ENCODE results near the gene TSPAN9. TPM values are rescaled to one million over a fixed set of nuclear protein-coding genes. Genes with fewer than 3 reads are reported as not detected.

Gene TSPAN9
- total and polyA plus RNA-seq, 10 of the 15 experiments (the other 5 are each of a cell fraction or from before 2014, with no cell fraction given): 0.03 to 1.0 (median 0.12) TPM; not detected in 5

GRCh38 chr12:3285570-3285969 is 208.4 kb downstream of the TSPAN9 start (continued):
- no peak for TF ChIP-seq SMARCA5 (IDR thresholded peaks at IDR 0.05)

GRCh38 chr12:3288690-3289089 is 211.5 kb downstream of the TSPAN9 start:
- ChIA-PET SMC1A (ENCODE audit: uncharacterized antibody, unreplicated experiment) (interaction anchor here (2.7 kb wide), 1 partner anchor 11 kb away, joined by 12 read pairs; no protein-coding TSS in a partner anchor), RAD21 (ENCODE audit: unreplicated experiment) (no interaction called here), POLR2A (no interaction called here), CTCF (interaction anchor here (2.2 to 3.7 kb wide), 2 partner anchors 12 to 13 kb away, joined by 7 to 24 read pairs; no protein-coding TSS in a partner anchor)
- Histone ChIP-seq H3K9ac (ENCODE audit: control insufficient read depth, insufficient read depth, low read length) (no peak overlapping the region), H3K4me2 (ENCODE audit: control insufficient read depth, insufficient read depth) (no peak overlapping the region), H4K20me1 (ENCODE audit: control insufficient read depth, insufficient read depth) (no peaks in the 10 kb centered on the region), H3K9me3 (replicated peaks; ENCODE audit: control insufficient read depth, insufficient read depth, low read length) (no peaks in the 10 kb centered on the region), H3K4me3 (no peak overlapping the region), H3K36me3 (ENCODE audit: control insufficient read depth in 2 of 2, insufficient read depth in 2 of 2, low read length in 1 of 2) (no peaks in the 10 kb centered on the region), H3K4me1 (ENCODE audit: control insufficient read depth, insufficient read depth, low read length) (no peaks in the 10 kb centered on the region), H3K27me3 (replicated peaks in 1 of 2; ENCODE audit: control insufficient read depth in 2 of 2, insufficient read depth in 2 of 2, low read length in 1 of 2) (peaks cover 2 to 17% of the 10 kb centered on the region in 2 experiments; a peak in 3 of 4 replicates), H3K79me2 (ENCODE audit: control insufficient read depth, insufficient read depth, low read length) (no peaks in the 10 kb centered on the region), H2AFZ (ENCODE audit: control insufficient read depth, low read depth, low read length) (no peak overlapping the region), H3K27ac (ENCODE audit: control insufficient read depth, insufficient read depth) (no peak overlapping the region)
- no peak for DNase-seq (ENCODE audit: low read depth, low spot score)
- no peak for ATAC-seq
- WGBS (ENCODE audit: insufficient coverage, insufficient replicate concordance, low lambda C conversion rate, missing lambda C conversion rate): 25% methylated on average over 8 of the region's 8 CpGs
- in situ Hi-C loops (cut with MboI) (no loop called here), intact Hi-C loops (cut with micrococcal nuclease; ENCODE audit: unreplicated experiment) (no loop called here)
- no peak for FAIRE-seq
- BruUV-seq (replicated peaks): no TSS peak
- TF ChIP-seq NFYB (IDR thresholded peaks at IDR 0.05; ENCODE audit: insufficient read depth, low read depth, low read length): no peak
- TF ChIP-seq RELA (IDR thresholded peaks at IDR 0.05; ENCODE audit: borderline replicate concordance, partially characterized antibody): no peak
- no peak for TF ChIP-seq CEBPZ (IDR thresholded peaks at IDR 0.05; ENCODE audit: low read depth, low read length)
- TF ChIP-seq POLR2AphosphoS2 (IDR thresholded peaks at IDR 0.05; ENCODE audit: low read depth, low read length): no peak
- no peak for TF ChIP-seq SP1 (IDR thresholded peaks at IDR 0.05; ENCODE audit: low read depth, low read length)
- TF ChIP-seq JUND (IDR thresholded peaks at IDR 0.05; ENCODE audit: low read depth, low read length): no peak
- TF ChIP-seq ETV6 (conservative IDR thresholded peaks at IDR 0.05 in 1 of 2, IDR thresholded peaks at IDR 0.05 in 1 of 2; ENCODE audit: borderline replicate concordance in 1 of 2, low read depth in 1 of 2): no peak
- no peak for TF ChIP-seq PAX5 (IDR thresholded peaks at IDR 0.05; ENCODE audit: borderline replicate concordance, low read depth, low read length)
- no peak for TF ChIP-seq IRF4 (IDR thresholded peaks at IDR 0.05; ENCODE audit: low read depth, low read length)
- no peak for TF ChIP-seq RBBP5 (conservative IDR thresholded peaks at IDR 0.05)
- no peak for TF ChIP-seq TCF3 (IDR thresholded peaks at IDR 0.05; ENCODE audit: borderline replicate concordance, insufficient read depth, low read depth, low read length)
- TF ChIP-seq SMAD5 (IDR thresholded peaks at IDR 0.05; ENCODE audit: low read depth): no peak
- TF ChIP-seq CHD4 (IDR thresholded peaks at IDR 0.05): no peak
- no peak for TF ChIP-seq E2F8 (IDR thresholded peaks at IDR 0.05; ENCODE audit: low read depth, partially characterized antibody)
- TF ChIP-seq FOS (IDR thresholded peaks at IDR 0.05; ENCODE audit: borderline replicate concordance, extremely low read depth, insufficient read length): no peak
- TF ChIP-seq PAX8 (IDR thresholded peaks at IDR 0.05): no peak
- TF ChIP-seq FOXM1 (IDR thresholded peaks at IDR 0.05; ENCODE audit: low read depth, low read length): no peak
- TF ChIP-seq MAX (IDR thresholded peaks at IDR 0.05; ENCODE audit: low read depth, low read length): no peak
